ENCODE measurements around the gene DLG4.

The DLG4 gene

DNA sequence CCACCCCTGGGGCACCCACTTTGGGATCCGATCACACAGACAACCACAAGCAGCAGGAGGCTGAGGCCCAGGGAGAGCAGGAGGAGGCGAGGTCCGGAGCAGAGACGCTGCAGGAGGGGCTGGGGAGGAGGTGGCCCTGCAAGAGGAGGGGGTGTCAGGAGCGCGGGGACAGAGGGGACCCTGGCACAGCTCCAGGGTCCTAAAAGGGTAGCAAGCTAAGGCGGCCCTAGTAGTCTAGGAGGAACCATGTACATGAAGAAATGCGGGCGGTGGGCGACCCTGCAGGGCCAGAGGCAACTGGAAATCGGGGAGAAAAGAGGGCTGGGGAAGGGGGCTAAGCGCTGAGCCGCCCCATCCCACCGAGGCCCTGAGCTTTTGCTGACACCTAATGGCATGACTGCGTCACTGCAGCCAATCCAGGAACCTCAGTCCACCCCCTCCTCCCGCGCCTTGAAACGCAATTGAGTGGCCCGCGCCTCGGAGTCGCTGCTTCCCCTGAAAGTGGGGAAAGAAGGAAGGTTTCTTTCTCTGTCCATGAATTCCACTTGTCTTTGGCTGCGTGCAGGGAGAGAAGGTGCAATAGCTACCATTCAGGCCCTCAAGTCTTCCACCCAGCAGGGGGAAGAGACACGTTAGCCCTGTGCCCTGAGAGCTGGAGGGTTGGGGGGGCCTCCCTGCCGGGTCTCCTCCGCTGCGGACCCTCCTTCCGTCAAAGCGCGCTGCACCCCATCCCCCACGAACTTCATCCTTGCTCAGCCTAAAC lies 42.3 kb downstream of the DLG4 start (continued):
- TF ChIP-seq, protein P1, sequence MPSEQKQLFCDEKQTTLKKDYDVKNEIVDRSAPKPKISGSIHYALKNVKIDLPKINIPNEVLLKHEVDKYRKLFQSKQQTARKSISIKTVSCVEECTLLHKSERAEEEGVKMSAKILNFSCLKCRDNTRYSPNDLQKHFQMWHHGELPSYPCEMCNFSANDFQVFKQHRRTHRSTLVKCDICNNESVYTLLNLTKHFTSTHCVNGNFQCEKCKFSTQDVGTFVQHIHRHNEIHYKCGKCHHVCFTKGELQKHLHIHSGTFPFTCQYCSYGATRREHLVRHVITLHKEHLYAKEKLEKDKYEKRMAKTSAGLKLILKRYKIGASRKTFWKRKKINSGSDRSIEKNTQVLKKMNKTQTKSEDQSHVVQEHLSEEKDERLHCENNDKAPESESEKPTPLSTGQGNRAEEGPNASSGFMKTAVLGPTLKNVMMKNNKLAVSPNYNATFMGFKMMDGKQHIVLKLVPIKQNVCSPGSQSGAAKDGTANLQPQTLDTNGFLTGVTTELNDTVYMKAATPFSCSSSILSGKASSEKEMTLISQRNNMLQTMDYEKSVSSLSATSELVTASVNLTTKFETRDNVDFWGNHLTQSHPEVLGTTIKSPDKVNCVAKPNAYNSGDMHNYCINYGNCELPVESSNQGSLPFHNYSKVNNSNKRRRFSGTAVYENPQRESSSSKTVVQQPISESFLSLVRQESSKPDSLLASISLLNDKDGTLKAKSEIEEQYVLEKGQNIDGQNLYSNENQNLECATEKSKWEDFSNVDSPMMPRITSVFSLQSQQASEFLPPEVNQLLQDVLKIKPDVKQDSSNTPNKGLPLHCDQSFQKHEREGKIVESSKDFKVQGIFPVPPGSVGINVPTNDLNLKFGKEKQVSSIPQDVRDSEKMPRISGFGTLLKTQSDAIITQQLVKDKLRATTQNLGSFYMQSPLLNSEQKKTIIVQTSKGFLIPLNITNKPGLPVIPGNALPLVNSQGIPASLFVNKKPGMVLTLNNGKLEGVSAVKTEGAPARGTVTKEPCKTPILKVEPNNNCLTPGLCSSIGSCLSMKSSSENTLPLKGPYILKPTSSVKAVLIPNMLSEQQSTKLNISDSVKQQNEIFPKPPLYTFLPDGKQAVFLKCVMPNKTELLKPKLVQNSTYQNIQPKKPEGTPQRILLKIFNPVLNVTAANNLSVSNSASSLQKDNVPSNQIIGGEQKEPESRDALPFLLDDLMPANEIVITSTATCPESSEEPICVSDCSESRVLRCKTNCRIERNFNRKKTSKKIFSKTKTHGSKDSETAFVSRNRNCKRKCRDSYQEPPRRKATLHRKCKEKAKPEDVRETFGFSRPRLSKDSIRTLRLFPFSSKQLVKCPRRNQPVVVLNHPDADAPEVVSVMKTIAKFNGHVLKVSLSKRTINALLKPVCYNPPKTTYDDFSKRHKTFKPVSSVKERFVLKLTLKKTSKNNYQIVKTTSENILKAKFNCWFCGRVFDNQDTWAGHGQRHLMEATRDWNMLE (tag by site-specific recombination; conservative IDR thresholded peaks at IDR 0.05; ENCODE audit: low read depth): no peak
- TF ChIP-seq IKZF3 (tag by site-specific recombination; IDR thresholded peaks at IDR 0.05) (no peak; the same call in 1 of the 2 replicates), ZNF394 (tag by site-specific recombination; IDR thresholded peaks at IDR 0.05; ENCODE audit: borderline replicate concordance) (no peak), ZEB2 (tag by site-specific recombination; IDR thresholded peaks at IDR 0.05) (no peak), GLI4 (tag by site-specific recombination; IDR thresholded peaks at IDR 0.05) (no peak), YY2 (tag by site-specific recombination; IDR thresholded peaks at IDR 0.05) (no peak), ZNF114 (tag by site-specific recombination; IDR thresholded peaks at IDR 0.05) (no peak), GLIS1 (tag by site-specific recombination; IDR thresholded peaks at IDR 0.05) (peak; percentile 70), ZNF221 (tag by site-specific recombination; IDR thresholded peaks at IDR 0.05; ENCODE audit: borderline replicate concordance) (no peak), WT1 (tag by site-specific recombination; IDR thresholded peaks at IDR 0.05) (no peak), SCRT1 (tag by site-specific recombination; IDR thresholded peaks at IDR 0.05; ENCODE audit: borderline replicate concordance) (no peak), MYNN (tag by site-specific recombination; IDR thresholded peaks at IDR 0.05; ENCODE audit: borderline replicate concordance) (no peak), ZNF768 (tag by site-specific recombination; IDR thresholded peaks at IDR 0.05) (no peak), ZSCAN23 (tag by site-specific recombination; IDR thresholded peaks at IDR 0.05) (0 out of 2 replicates have a peak, but pooled peaks have one; percentile 7), OVOL3 (tag by site-specific recombination; IDR thresholded peaks at IDR 0.05) (no peak), ZNF544 (tag by site-specific recombination; IDR thresholded peaks at IDR 0.05) (no peak), ZNF132 (tag by site-specific recombination; IDR thresholded peaks at IDR 0.05; ENCODE audit: borderline replicate concordance) (no peak), ZNF777 (tag by site-specific recombination; IDR thresholded peaks at IDR 0.05; ENCODE audit: borderline replicate concordance) (no peak), ZNF555 (tag by site-specific recombination; conservative IDR thresholded peaks at IDR 0.05) (no peak), ZNF792 (tag by site-specific recombination; IDR thresholded peaks at IDR 0.05) (no peak), ZNF146 (tag by site-specific recombination; IDR thresholded peaks at IDR 0.05) (no peak), ZNF138 (tag by site-specific recombination; IDR thresholded peaks at IDR 0.05; ENCODE audit: borderline replicate concordance) (no peak; the same call in 1 of the 2 replicates), ZNF157 (tag by site-specific recombination; IDR thresholded peaks at IDR 0.05) (no peak), ZNF292 (tag by site-specific recombination; IDR thresholded peaks at IDR 0.05; ENCODE audit: borderline replicate concordance, low read depth) (no peak), ZNF76 (tag by site-specific recombination; IDR thresholded peaks at IDR 0.05; ENCODE audit: borderline replicate concordance, low read depth) (no peak)
- TF ChIP-seq, protein P2, sequence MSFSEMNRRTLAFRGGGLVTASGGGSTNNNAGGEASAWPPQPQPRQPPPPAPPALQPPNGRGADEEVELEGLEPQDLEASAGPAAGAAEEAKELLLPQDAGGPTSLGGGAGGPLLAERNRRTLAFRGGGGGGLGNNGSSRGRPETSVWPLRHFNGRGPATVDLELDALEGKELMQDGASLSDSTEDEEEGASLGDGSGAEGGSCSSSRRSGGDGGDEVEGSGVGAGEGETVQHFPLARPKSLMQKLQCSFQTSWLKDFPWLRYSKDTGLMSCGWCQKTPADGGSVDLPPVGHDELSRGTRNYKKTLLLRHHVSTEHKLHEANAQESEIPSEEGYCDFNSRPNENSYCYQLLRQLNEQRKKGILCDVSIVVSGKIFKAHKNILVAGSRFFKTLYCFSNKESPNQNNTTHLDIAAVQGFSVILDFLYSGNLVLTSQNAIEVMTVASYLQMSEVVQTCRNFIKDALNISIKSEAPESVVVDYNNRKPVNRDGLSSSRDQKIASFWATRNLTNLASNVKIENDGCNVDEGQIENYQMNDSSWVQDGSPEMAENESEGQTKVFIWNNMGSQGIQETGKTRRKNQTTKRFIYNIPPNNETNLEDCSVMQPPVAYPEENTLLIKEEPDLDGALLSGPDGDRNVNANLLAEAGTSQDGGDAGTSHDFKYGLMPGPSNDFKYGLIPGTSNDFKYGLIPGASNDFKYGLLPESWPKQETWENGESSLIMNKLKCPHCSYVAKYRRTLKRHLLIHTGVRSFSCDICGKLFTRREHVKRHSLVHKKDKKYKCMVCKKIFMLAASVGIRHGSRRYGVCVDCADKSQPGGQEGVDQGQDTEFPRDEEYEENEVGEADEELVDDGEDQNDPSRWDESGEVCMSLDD (tag by site-specific recombination; IDR thresholded peaks at IDR 0.05): peak; percentile 57; the same call in 1 of the 2 replicates
- TF ChIP-seq, protein P3, sequence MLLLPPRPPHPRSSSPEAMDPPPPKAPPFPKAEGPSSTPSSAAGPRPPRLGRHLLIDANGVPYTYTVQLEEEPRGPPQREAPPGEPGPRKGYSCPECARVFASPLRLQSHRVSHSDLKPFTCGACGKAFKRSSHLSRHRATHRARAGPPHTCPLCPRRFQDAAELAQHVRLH (tag by site-specific recombination; IDR thresholded peaks at IDR 0.05): no peak
- TF ChIP-seq, protein P4, sequence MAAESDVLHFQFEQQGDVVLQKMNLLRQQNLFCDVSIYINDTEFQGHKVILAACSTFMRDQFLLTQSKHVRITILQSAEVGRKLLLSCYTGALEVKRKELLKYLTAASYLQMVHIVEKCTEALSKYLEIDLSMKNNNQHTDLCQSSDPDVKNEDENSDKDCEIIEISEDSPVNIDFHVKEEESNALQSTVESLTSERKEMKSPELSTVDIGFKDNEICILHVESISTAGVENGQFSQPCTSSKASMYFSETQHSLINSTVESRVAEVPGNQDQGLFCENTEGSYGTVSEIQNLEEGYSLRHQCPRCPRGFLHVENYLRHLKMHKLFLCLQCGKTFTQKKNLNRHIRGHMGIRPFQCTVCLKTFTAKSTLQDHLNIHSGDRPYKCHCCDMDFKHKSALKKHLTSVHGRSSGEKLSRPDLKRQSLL (tag by site-specific recombination; IDR thresholded peaks at IDR 0.05): no peak
- TF ChIP-seq, protein P5, sequence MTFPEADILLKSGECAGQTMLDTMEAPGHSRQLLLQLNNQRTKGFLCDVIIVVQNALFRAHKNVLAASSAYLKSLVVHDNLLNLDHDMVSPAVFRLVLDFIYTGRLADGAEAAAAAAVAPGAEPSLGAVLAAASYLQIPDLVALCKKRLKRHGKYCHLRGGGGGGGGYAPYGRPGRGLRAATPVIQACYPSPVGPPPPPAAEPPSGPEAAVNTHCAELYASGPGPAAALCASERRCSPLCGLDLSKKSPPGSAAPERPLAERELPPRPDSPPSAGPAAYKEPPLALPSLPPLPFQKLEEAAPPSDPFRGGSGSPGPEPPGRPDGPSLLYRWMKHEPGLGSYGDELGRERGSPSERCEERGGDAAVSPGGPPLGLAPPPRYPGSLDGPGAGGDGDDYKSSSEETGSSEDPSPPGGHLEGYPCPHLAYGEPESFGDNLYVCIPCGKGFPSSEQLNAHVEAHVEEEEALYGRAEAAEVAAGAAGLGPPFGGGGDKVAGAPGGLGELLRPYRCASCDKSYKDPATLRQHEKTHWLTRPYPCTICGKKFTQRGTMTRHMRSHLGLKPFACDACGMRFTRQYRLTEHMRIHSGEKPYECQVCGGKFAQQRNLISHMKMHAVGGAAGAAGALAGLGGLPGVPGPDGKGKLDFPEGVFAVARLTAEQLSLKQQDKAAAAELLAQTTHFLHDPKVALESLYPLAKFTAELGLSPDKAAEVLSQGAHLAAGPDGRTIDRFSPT (tag by site-specific recombination; IDR thresholded peaks at IDR 0.05): no peak

Data from HEK293 (cell line).